Smooth muscle cell (in vitro differentiated cells): ENCODE measurements around the gene MYZAP. TPM values are rescaled to one million over a fixed set of nuclear protein-coding genes. Genes with fewer than 3 reads are reported as not detected.

ENCODE experiments used
- DNase-seq: peaks from one replicate; lab custom pipeline; 2025; ENCODE audit not compliant: unreplicated experiment; lab: John Stamatoyannopoulos, UW
- H2AFZ ChIP-seq: fragments of 200-600 bp; sonication (generic); 2 replicates; pipeline ENCODE4 v1.6.0; 2016; ENCODE audit warnings: antibody characterized with exemption, low read depth, mild to moderate bottlenecking
- H3F3A ChIP-seq: fragments of 200-600 bp; sonication (generic); 2 replicates; pipeline ENCODE4 v1.6.0; 2017; ENCODE audit warnings: antibody characterized with exemption, low read depth
- H3K27ac ChIP-seq: fragments of 200-600 bp; sonication (generic); 2 replicates; pipeline ENCODE4 v1.5.1; 2016; ENCODE audit warnings: low read depth, mild to moderate bottlenecking
- H3K27me3 ChIP-seq: fragments of 200-600 bp; sonication (generic); 2 replicates; pipeline ENCODE4 v1.6.1; 2016; ENCODE audit warnings: low read depth, mild to moderate bottlenecking
- H3K36me3 ChIP-seq: fragments of 200-600 bp; sonication (generic); 2 replicates; pipeline ENCODE4 v1.5.1; 2016; ENCODE audit warnings: low read depth
- H3K4me1 ChIP-seq: fragments of 200-600 bp; sonication (generic); 2 replicates; pipeline ENCODE4 v1.5.1; 2016; ENCODE audit warnings: low read depth
- H3K4me2 ChIP-seq: fragments of 200-600 bp; sonication (generic); 2 replicates; pipeline ENCODE4 v1.6.0; 2016; ENCODE audit warnings: mild to moderate bottlenecking
- H3K4me3 ChIP-seq: fragments of 200-600 bp; sonication (generic); 2 replicates; pipeline ENCODE4 v1.5.1; 2016; ENCODE audit warnings: mild to moderate bottlenecking
- H3K79me2 ChIP-seq: fragments of 200-600 bp; sonication (generic); 2 replicates; pipeline ENCODE4 v1.6.0; 2016; ENCODE audit warnings: low read depth, mild to moderate bottlenecking
- H3K9ac ChIP-seq: fragments of 200-600 bp; sonication (generic); 2 replicates; pipeline ENCODE4 v1.6.0; 2016; ENCODE audit warnings: low read depth
- H3K9me3 ChIP-seq: fragments of 200-600 bp; sonication (generic); replicated peaks from 2 replicates; pipeline ENCODE4 v1.5.1; 2016; ENCODE audit warnings: low read depth
- H4K20me1 ChIP-seq: fragments of 200-600 bp; sonication (generic); 2 replicates; pipeline ENCODE4 v1.6.0; 2016; ENCODE audit warnings: low read depth
- whole genome bisulfite sequencing: methylation state at CpG from one replicate; pipeline ENCODE4 v1.1.7; 2016; ENCODE audit warnings: low lambda C conversion rate; 5-methylcytosine and 5-hydroxymethylcytosine counted together
- polyA plus RNA-seq: library from polyadenylated mRNA; unstranded; fragments of >200 nt; fragmentation: Nextera tagmentation; extraction: Ambion mirVana; gene quantifications from 2 replicates; pipeline ENCODE4 v1.2.1, GENCODE V29; 2016
- total RNA-seq: library from RNA; depleted of rRNA; stranded (reverse); fragments of >200 nt; gene quantifications from 2 replicates; pipeline ENCODE4 v1.2.3, GENCODE V29; 2014
- TF ChIP-seq, protein P1 (sequence below): fragments of 200-600 bp; sonication (generic); IDR thresholded peaks from 2 replicates; pipeline ENCODE4 v1.5.1; 2017; ENCODE audit warnings: borderline replicate concordance, mild to moderate bottlenecking, antibody characterized with exemption; ENCODE audit not compliant: insufficient read depth, poor library complexity, severe bottlenecking

The MYZAP gene
- total and polyA plus RNA-seq, 2 experiments from 2014 or later, result 0.09 to 0.65 TPM

DNA sequence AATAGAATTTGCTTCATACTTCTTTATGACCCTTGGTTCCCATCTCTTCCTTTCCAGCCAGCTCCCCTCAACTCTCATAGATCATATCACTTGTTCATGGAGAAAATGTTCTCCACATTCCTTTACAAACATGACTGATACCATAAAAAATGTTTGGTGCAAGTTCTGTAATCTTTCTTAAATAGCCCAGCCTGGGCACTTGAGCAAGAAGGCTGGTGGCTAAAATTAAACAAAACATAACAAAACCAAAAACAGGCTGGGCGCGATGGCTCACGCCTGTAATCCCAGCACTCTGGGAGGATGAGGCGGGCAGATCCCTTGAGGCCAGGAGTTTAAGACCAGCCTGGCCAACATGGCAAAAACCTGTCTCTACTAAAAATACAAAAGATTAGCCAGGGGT, 105.9 kb downstream of the MYZAP start:
- H3K4me2 ChIP-seq, result no peak overlapping the region
- H3K9ac ChIP-seq, result no peak overlapping the region
- no peaks in the 10 kb centered on the region for H3K4me1 ChIP-seq
- no peaks in the 10 kb centered on the region for H3K27me3 ChIP-seq
- no peaks in the 10 kb centered on the region for H3F3A ChIP-seq
- no peaks in the 10 kb centered on the region for H4K20me1 ChIP-seq
- H3K79me2 ChIP-seq, result no peaks in the 10 kb centered on the region
- TF ChIP-seq, protein P1, sequence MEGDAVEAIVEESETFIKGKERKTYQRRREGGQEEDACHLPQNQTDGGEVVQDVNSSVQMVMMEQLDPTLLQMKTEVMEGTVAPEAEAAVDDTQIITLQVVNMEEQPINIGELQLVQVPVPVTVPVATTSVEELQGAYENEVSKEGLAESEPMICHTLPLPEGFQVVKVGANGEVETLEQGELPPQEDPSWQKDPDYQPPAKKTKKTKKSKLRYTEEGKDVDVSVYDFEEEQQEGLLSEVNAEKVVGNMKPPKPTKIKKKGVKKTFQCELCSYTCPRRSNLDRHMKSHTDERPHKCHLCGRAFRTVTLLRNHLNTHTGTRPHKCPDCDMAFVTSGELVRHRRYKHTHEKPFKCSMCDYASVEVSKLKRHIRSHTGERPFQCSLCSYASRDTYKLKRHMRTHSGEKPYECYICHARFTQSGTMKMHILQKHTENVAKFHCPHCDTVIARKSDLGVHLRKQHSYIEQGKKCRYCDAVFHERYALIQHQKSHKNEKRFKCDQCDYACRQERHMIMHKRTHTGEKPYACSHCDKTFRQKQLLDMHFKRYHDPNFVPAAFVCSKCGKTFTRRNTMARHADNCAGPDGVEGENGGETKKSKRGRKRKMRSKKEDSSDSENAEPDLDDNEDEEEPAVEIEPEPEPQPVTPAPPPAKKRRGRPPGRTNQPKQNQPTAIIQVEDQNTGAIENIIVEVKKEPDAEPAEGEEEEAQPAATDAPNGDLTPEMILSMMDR, result no peak
- no peaks in the 10 kb centered on the region for H3K9me3 ChIP-seq
- H3K4me3 ChIP-seq, result no peak overlapping the region
- H3K27ac ChIP-seq, result no peak overlapping the region
- 77% methylated on average over 4 of the region's 4 CpGs for WGBS
- no peaks in the 10 kb centered on the region for H3K36me3 ChIP-seq
- DNase-seq, result no peak
- no peak overlapping the region for H2AFZ ChIP-seq

DNA sequence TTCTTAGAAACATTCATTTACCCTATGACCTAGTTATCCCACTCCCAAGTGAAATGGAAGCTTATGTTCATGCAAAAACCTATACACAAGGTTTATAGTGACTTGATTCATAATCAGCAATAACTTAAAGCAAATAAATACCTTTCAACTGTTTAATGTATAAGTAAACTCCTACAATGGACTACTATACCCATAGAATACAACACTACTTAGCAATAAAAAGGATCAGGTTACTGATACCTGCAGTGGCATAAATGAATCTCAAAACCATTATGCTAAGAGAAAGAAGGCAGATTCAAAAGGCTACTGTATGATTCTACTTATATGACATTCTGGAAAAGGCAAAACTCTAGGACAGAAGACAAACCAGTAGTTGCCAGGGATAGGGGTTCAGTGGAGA, 106.5 kb downstream of the MYZAP start:
- Histone ChIP-seq H3K36me3 (no peaks in the 10 kb centered on the region), H3K4me2 (no peak overlapping the region), H3K9me3 (no peaks in the 10 kb centered on the region), H3F3A (no peaks in the 10 kb centered on the region), H2AFZ (no peak overlapping the region), H4K20me1 (no peaks in the 10 kb centered on the region), H3K79me2 (no peaks in the 10 kb centered on the region), H3K9ac (no peak overlapping the region), H3K27me3 (no peaks in the 10 kb centered on the region), H3K4me1 (no peaks in the 10 kb centered on the region), H3K27ac (no peak overlapping the region), H3K4me3 (no peak overlapping the region)
- DNase-seq, result no peak
- TF ChIP-seq, protein P1, result no peak

DNA sequence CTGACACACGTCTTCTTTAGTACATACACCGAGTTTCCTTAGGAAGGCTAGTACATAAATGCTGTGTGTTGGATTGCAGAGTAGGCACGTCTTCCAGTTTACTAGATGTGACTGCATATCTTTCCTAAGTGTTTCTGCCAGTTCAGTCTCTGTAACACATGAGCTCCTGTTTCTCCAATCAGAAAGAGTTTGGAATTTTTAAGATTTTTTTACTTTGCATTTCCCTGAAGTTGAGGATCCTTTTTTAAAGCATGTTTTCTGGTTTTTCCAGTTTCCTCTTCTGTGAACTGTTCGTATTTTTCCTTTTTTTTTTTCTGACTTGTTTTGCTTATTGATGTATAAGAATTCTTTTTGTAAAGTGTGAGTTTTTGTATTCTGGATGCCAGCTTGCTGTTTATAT, 107.3 kb downstream of the MYZAP start:
- no peaks in the 10 kb centered on the region for H3K4me1 ChIP-seq
- H3F3A ChIP-seq, result no peaks in the 10 kb centered on the region
- no peaks in the 10 kb centered on the region for H4K20me1 ChIP-seq
- H3K4me3 ChIP-seq, result no peak overlapping the region
- no peaks in the 10 kb centered on the region for H3K9me3 ChIP-seq
- DNase-seq, result no peak
- no peak overlapping the region for H3K27ac ChIP-seq
- H2AFZ ChIP-seq, result peak overlapping the region; percentile 52
- no peaks in the 10 kb centered on the region for H3K36me3 ChIP-seq
- H3K9ac ChIP-seq, result no peak overlapping the region
- H3K27me3 ChIP-seq, result no peaks in the 10 kb centered on the region
- WGBS, result 46% methylated on average over 4 of the region's 4 CpGs
- no peaks in the 10 kb centered on the region for H3K79me2 ChIP-seq
- TF ChIP-seq, protein P1, result no peak
- no peak overlapping the region for H3K4me2 ChIP-seq

DNA sequence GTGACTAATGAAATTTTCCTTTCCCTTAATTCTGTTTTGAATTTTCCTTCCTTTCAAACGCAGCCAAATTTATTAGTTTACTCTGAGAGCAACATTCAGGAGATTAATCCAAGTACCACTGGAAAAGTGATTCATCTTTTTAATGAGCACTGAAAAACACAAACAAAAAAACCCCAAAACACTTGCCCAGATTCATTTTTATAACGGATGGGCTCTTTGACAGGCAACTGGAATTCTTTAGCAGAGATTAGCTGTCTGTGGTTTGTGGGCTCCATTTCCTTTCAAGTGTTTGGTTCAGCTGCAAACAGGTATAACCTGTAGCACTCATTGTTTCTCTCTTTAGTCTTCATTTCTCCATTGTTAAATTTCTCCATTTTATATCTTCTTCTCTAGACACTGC, 111.7 kb downstream of the MYZAP start:
- Histone ChIP-seq H3K9ac (no peak overlapping the region), H4K20me1 (no peaks in the 10 kb centered on the region), H3K4me3 (no peak overlapping the region), H2AFZ (no peak overlapping the region), H3K9me3 (no peaks in the 10 kb centered on the region), H3K4me2 (no peak overlapping the region), H3K4me1 (peaks cover 9% of the 10 kb centered on the region), H3F3A (no peaks in the 10 kb centered on the region), H3K79me2 (peaks cover 16% of the 10 kb centered on the region), H3K27ac (peak overlapping the region; percentile 1), H3K27me3 (no peaks in the 10 kb centered on the region), H3K36me3 (no peaks in the 10 kb centered on the region)
- TF ChIP-seq, protein P1, result no peak
- DNase-seq, result no peak
- 4% methylated on average over 2 of the region's 2 CpGs for WGBS
